Fibroblast of skin of left quadriceps (primary cell): ENCODE results near the gene ARAF.
A peak's percentile ranks its signal among the peaks of the same experiment; 100 is the strongest.
"Not testable (repeated sequence)": the region's sequence is repeated elsewhere in the genome, so short reads cannot be mapped to it uniquely, and the experiment has no call there.

Source experiments
- DNase-seq, 2 experiments: peaks; one replicate each; pipeline ENCODE4 v3.0.0-alpha.2; 2013; ENCODE audit warnings: low read depth in 2 of 2

ARAF gene

GRCh38 chrX:47560934-47561658 is at the start of gene ARAF:
Gene ARAF (plus strand): TSS chrX:47561205. CDS start chrX:47562968, 1,763 bp downstream.
- DNase-seq: peak; percentile 99

GRCh38 chrX:47512383-47512782 is 48.6 kb upstream of the ARAF start:
- DNase-seq: not testable (repeated sequence)

GRCh38 chrX:47513034-47513965 is 47.7 kb upstream of the ARAF start:
- DNase-seq: not testable (repeated sequence)

- DNase-seq: peak; percentile 70 to 74
These were observed 46.3 kb upstream of the ARAF start for GRCh38 chrX:47514533-47515235.

GRCh38 chrX:47515941-47516665 is 44.9 kb upstream of the ARAF start:
- DNase-seq: no peak

GRCh38 chrX:47518144-47518543 is 42.9 kb upstream of the ARAF start:
- no peak for DNase-seq

- DNase-seq: no peak
These were observed 37.7 kb upstream of the ARAF start for GRCh38 chrX:47523297-47523696.

GRCh38 chrX:47523713-47524166 is 37.3 kb upstream of the ARAF start:
- no peak for DNase-seq

- no peak for DNase-seq
These were observed 31.5 kb upstream of the ARAF start for GRCh38 chrX:47529548-47529947.

- DNase-seq: no peak
These were observed 31.0 kb upstream of the ARAF start for GRCh38 chrX:47530049-47530448.

- DNase-seq: no peak
These were observed 21.1 kb upstream of the ARAF start for GRCh38 chrX:47539860-47540259.

GRCh38 chrX:47540754-47541538 is 20.1 kb upstream of the ARAF start:
- DNase-seq: peak; percentile 70 to 76

- DNase-seq: no peak
These were observed 17.5 kb upstream of the ARAF start for GRCh38 chrX:47543496-47543895.

- DNase-seq: peak; percentile 83 to 84
These were observed 4.9 kb upstream of the ARAF start for GRCh38 chrX:47556045-47556623.

- DNase-seq: no peak
These were observed 2.6 kb upstream of the ARAF start for GRCh38 chrX:47558436-47558835.

GRCh38 chrX:47560179-47560933 is 649 bp upstream of the ARAF start:
- DNase-seq: no peak

- DNase-seq: no peak
These were observed 700 bp downstream of the ARAF start for GRCh38 chrX:47561659-47562151.

GRCh38 chrX:47562615-47563243 is 1.7 kb downstream of the ARAF start:
- no peak for DNase-seq

- DNase-seq: no peak
These were observed 2.9 kb downstream of the ARAF start for GRCh38 chrX:47563801-47564315.
